ENCODE measurements around the gene MLLT10.
"Not testable (repeated sequence)": the region's sequence is repeated elsewhere in the genome, so short reads cannot be mapped to it uniquely, and the experiment has no call there.

MLLT10 gene

DNA sequence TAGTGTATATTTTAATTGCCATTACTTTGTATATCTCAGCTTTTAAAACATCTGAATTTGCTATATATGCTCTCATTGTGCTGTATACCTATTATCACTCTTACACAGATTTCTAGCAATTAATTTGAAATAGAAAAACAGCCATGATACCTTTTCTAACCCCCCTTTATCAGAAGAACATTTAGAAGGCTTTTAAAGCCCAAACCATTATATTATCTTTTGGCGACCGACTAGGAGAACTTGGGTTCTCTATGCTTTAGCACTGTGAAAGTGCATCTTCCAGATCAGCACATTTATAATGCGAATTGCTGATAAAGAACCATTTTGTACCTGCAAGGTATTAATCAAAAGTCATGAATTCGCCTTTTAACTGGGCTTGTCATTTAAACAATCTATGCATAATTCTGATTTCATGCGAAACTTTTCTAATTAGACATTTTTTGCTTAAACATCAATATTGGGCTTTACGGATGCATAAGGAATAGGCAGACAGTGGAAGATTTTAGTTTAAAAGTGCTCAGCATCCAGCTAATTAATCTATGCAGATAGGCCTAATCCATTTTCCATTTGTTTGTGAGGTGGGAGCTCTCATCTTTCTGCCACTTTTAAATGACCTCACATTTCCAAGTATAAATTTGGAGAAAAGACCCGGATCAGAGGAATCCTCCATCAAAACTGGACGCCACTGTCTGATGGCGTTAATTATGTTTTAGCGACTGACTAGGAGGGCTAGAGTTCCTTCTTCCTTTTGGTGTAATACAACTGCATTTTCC is 1.2 kb upstream of the MLLT10 start:
- Histone ChIP-seq H3K9me3 (ENCODE audit: control insufficient read depth, low read length) (no peaks in the 10 kb centered on the region), H3K27me3 (ENCODE audit: control insufficient read depth, insufficient read depth, low read length) (no peaks in the 10 kb centered on the region), H2AFZ (peak overlapping the region; percentile 93), H3K4me1 (no peaks in the 10 kb centered on the region), H3K4me3 (ENCODE audit: low read depth, low read length) (peak overlapping the region; percentile 70), H3K4me2 (ENCODE audit: low read length) (peak overlapping the region; percentile 97), H3K79me2 (no peaks in the 10 kb centered on the region), H3K9ac (peak overlapping the region; percentile 31), H3K36me3 (ENCODE audit: control insufficient read depth, insufficient read depth, low read length) (no peaks in the 10 kb centered on the region), H3K27ac (peak overlapping the region; percentile 95)
- TF ChIP-seq, protein P1, sequence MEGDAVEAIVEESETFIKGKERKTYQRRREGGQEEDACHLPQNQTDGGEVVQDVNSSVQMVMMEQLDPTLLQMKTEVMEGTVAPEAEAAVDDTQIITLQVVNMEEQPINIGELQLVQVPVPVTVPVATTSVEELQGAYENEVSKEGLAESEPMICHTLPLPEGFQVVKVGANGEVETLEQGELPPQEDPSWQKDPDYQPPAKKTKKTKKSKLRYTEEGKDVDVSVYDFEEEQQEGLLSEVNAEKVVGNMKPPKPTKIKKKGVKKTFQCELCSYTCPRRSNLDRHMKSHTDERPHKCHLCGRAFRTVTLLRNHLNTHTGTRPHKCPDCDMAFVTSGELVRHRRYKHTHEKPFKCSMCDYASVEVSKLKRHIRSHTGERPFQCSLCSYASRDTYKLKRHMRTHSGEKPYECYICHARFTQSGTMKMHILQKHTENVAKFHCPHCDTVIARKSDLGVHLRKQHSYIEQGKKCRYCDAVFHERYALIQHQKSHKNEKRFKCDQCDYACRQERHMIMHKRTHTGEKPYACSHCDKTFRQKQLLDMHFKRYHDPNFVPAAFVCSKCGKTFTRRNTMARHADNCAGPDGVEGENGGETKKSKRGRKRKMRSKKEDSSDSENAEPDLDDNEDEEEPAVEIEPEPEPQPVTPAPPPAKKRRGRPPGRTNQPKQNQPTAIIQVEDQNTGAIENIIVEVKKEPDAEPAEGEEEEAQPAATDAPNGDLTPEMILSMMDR (IDR thresholded peaks at IDR 0.05): no peak

DNA sequence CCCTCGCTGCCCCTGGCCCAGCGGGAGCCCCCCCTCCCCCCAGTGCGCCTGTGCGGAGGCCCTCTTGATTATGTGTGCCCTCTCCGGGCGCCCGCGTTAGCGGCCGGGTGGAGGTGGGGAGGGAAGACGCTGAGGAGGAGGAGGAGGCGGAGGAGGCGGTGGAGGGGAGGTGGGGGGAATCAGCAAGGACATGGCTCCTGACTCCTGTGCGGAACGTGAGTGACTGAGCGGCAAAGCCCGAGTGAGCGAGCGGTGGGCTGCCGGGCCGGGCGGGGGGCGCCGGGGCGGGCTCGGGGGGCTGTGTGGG is 201 bp downstream of the MLLT10 start:
- Histone ChIP-seq H3K4me1 (no peaks in the 10 kb centered on the region), H3K79me2 (peaks cover 7% of the 10 kb centered on the region), H2AFZ (peak overlapping the region; percentile 81), H3K9me3 (ENCODE audit: control insufficient read depth, low read length) (no peaks in the 10 kb centered on the region), H3K9ac (no peak overlapping the region), H3K27ac (peak overlapping the region; percentile 95), H3K36me3 (ENCODE audit: control insufficient read depth, insufficient read depth, low read length) (no peaks in the 10 kb centered on the region), H3K27me3 (ENCODE audit: control insufficient read depth, insufficient read depth, low read length) (no peaks in the 10 kb centered on the region), H3K4me2 (ENCODE audit: low read length) (peak overlapping the region; percentile 54), H3K4me3 (ENCODE audit: low read depth, low read length) (peak overlapping the region; percentile 45)
- TF ChIP-seq, protein P1 (IDR thresholded peaks at IDR 0.05): no peak

DNA sequence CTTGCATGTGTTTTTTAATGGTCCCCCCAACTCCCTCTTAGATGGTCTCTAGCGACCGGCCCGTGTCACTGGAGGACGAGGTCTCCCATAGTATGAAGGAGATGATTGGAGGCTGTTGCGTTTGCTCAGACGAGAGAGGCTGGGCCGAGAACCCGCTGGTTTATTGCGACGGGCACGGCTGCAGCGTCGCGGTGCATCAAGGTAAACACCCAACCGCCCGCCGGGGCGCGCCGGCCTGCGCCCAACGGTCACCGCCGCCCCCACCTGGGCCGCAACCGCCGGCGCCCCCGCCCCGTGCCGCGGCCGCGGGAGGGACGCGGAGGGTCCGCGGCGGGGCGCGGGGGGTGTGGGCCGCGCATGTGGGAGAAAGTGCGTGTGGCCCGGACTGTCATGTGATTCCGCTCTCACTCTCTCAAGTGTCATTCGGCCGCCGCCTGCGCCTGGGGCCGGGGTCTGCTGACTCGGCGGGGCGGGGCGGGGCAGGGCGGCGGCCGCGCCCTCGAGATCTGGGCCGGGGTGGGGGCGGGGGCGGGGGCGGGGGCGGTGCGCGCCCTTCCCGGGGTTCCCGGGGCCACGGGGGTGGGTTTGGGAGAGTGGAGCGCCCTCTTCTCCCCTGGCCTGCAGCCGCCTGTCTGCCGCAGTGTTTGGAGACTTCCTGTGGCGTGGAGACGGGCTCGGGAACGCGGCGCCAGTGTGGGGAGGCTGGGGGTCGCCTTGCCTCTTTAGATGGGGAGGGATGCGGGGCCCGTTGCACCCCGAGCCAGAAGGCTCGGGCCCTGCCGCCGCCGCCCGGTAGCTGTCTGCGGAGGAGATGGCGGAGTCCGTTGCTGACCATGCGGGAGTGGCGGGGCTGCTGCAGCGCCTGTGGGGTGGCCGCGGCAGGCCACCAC is 817 bp downstream of the MLLT10 start:
- Histone ChIP-seq H2AFZ (peak overlapping the region; percentile 57), H3K36me3 (ENCODE audit: control insufficient read depth, insufficient read depth, low read length) (no peaks in the 10 kb centered on the region), H3K27me3 (ENCODE audit: control insufficient read depth, insufficient read depth, low read length) (no peaks in the 10 kb centered on the region), H3K79me2 (peaks cover 10% of the 10 kb centered on the region), H3K9ac (peak overlapping the region; percentile 16), H3K9me3 (ENCODE audit: control insufficient read depth, low read length) (no peaks in the 10 kb centered on the region), H3K4me2 (ENCODE audit: low read length) (peak overlapping the region; percentile 71), H3K4me1 (no peaks in the 10 kb centered on the region), H3K27ac (peak overlapping the region; percentile 95), H3K4me3 (ENCODE audit: low read depth, low read length) (peak overlapping the region; percentile 48)
- TF ChIP-seq, protein P1 (IDR thresholded peaks at IDR 0.05): no peak

DNA sequence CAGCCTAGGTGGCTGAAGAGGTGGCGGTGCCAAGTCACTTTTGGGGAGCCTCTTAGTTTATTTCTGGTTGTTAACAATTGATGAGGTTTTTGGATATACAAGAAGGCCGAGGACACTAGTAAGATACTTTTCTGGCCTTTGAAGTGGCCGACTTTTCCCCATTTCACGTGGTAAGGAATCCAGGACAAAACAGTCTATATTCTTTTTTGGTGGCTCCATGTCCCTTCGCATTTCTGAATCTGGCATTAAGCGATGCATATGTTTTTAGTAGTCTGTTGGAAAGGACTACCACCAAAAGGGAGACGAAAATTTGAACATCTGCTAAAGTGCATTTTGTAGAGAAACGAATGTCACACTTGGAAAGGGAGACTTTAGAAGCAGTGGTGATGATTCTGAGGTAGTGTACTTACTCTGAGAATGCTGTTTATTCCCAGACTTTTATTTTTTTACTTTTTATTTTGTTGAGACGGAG is 1.5 kb downstream of the MLLT10 start:
- Histone ChIP-seq H3K9ac (peak overlapping the region; percentile 16), H3K27ac (peak overlapping the region; percentile 35), H3K9me3 (ENCODE audit: control insufficient read depth, low read length) (no peaks in the 10 kb centered on the region), H3K79me2 (peaks cover 13% of the 10 kb centered on the region), H3K36me3 (ENCODE audit: control insufficient read depth, insufficient read depth, low read length) (no peaks in the 10 kb centered on the region), H3K4me3 (ENCODE audit: low read depth, low read length) (peak overlapping the region; percentile 48), H2AFZ (peak overlapping the region; percentile 57), H3K4me2 (ENCODE audit: low read length) (peak overlapping the region; percentile 71), H3K27me3 (ENCODE audit: control insufficient read depth, insufficient read depth, low read length) (no peaks in the 10 kb centered on the region), H3K4me1 (no peaks in the 10 kb centered on the region)
- TF ChIP-seq, protein P1 (IDR thresholded peaks at IDR 0.05): no peak

DNA sequence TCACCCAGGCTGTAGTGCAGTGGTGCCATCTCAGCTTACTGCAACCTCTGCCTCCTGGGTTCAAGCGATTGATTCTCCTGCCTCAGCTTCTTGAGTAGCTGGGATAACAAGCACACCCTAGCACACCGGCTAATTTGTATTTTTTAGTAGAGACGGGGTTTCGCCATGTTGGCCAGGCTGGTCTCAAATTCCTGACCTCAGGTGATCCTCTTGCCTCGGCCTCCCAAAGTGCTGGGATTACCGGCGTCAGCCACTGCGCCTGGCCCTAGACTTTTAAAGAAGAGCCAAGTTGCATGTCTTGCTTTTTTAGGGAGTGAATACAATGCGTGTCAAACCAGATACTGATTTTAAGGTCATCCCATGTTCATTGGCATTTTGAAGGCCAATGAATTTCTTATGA is 1.9 kb downstream of the MLLT10 start:
- Histone ChIP-seq H3K4me3 (ENCODE audit: low read depth, low read length) (peak overlapping the region; percentile 48), H3K79me2 (peaks cover 13% of the 10 kb centered on the region)
- H3K36me3 ChIP-seq (ENCODE audit: control insufficient read depth, insufficient read depth, low read length); H3K9ac ChIP-seq; H2AFZ ChIP-seq; H3K27ac ChIP-seq; H3K9me3 ChIP-seq (ENCODE audit: control insufficient read depth, low read length); H3K4me1 ChIP-seq; H3K4me2 ChIP-seq (ENCODE audit: low read length); H3K27me3 ChIP-seq (ENCODE audit: control insufficient read depth, insufficient read depth, low read length): not testable (repeated sequence)
